Measurements from ENCODE around the gene SYT2. TPM values are rescaled to one million over a fixed set of nuclear protein-coding genes. Genes with fewer than 3 reads are reported as not detected.

SYT2 gene
- total RNA-seq, 4 donors from 2014 or later: under 0.01 to 0.38 TPM; not detected in 2

DNA sequence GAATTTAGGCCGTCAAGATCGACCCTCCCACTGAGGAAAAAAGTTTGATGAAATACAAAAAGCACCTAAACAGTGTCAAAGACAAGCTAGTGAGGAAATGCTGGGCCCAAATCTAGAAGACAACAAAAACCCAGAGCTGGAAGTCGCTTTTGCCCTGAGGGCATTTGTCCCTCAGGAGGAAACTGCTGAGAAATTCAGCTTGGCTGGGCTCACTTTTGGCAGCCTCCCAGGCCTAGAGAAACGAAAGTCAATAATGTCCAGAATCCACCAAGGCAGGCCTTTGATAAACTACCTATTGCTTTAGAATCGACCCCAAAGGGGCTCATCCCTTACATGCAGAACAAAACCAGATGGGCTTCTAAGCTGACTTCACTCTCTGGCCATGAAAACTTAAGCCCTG lies 38.9 kb downstream of the SYT2 start:
- Histone ChIP-seq H3K9me3 (no peaks in the 10 kb centered on the region), H3K4me1 (no peaks in the 10 kb centered on the region), H3K27ac (no peak overlapping the region), H3K4me3 (replicated peaks in 1 of 3) (no peak overlapping the region), H3K27me3 (no peaks in the 10 kb centered on the region), H3K36me3 (no peaks in the 10 kb centered on the region)
- DNase-seq: peak; percentile 11 to 39
- TF ChIP-seq, protein P1, sequence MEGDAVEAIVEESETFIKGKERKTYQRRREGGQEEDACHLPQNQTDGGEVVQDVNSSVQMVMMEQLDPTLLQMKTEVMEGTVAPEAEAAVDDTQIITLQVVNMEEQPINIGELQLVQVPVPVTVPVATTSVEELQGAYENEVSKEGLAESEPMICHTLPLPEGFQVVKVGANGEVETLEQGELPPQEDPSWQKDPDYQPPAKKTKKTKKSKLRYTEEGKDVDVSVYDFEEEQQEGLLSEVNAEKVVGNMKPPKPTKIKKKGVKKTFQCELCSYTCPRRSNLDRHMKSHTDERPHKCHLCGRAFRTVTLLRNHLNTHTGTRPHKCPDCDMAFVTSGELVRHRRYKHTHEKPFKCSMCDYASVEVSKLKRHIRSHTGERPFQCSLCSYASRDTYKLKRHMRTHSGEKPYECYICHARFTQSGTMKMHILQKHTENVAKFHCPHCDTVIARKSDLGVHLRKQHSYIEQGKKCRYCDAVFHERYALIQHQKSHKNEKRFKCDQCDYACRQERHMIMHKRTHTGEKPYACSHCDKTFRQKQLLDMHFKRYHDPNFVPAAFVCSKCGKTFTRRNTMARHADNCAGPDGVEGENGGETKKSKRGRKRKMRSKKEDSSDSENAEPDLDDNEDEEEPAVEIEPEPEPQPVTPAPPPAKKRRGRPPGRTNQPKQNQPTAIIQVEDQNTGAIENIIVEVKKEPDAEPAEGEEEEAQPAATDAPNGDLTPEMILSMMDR (IDR thresholded peaks at IDR 0.05): no peak
- TF ChIP-seq POLR2A (IDR thresholded peaks at IDR 0.05): no peak
- 42 to 55% methylated on average over 5 of the region's 5 CpGs for WGBS, 2 donors
- intact Hi-C loops (cut with DNase I): no loop called here

DNA sequence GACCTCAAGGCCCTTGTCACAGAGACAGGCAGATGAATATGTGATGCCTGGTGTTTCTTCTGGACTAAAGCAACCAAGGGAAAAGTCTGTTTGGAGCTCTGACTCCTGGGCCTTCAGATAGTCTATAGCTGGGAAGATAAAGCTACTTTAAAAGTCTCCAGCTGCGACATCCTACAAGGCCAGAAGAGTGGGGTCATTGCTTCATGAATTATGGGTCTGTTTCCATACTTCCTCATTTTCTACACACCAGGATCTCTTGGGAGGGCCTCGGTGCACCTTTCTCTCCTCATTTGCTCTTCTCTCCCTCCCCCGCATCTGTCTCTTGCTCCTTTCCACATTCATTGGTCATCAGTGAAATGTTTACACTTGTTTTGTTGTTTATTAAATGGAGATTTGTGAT lies 44.8 kb downstream of the SYT2 start:
- no peaks in the 10 kb centered on the region for H3K4me1 ChIP-seq
- no peaks in the 10 kb centered on the region for H3K9me3 ChIP-seq
- TF ChIP-seq POLR2A (IDR thresholded peaks at IDR 0.05): no peak
- TF ChIP-seq, protein P1 (IDR thresholded peaks at IDR 0.05): no peak
- intact Hi-C loops (cut with DNase I): no loop called here
- WGBS, 2 donors: 84% methylated on average over 3 of the region's 3 CpGs
- H3K27me3 ChIP-seq: no peaks in the 10 kb centered on the region
- no peaks in the 10 kb centered on the region for H3K36me3 ChIP-seq
- DNase-seq: no peak
- no peak overlapping the region for H3K4me3 ChIP-seq (replicated peaks in 1 of 3)
- H3K27ac ChIP-seq: no peak overlapping the region

DNA sequence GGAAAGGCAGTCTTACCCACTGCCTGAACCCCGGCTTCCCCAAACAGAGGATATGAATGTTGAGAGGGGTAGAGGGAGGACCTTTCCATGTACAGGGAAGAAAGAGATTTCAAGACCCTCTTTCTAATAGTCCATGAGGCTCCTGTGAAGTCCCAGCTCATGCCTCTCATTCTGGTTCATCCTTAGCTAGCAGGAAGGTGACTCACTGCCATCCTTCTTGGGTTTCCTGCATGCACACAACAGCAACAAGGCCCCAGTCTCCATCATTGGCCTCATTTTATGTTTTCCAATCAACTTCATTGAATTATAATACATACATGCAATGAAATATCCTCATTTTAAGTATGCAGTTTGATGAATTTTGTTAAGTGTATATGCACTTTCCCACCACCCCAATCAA lies 46.2 kb downstream of the SYT2 start:
- 30 to 94% methylated on average over 1 of the region's 1 CpG for WGBS, 2 donors
- no peak overlapping the region for H3K4me3 ChIP-seq (replicated peaks in 1 of 3)
- no peak for DNase-seq
- H3K27ac ChIP-seq: no peak overlapping the region
- no peak for TF ChIP-seq POLR2A (IDR thresholded peaks at IDR 0.05)
- TF ChIP-seq, protein P1 (IDR thresholded peaks at IDR 0.05): no peak
- no peaks in the 10 kb centered on the region for H3K9me3 ChIP-seq
- no peaks in the 10 kb centered on the region for H3K36me3 ChIP-seq
- H3K4me1 ChIP-seq: no peaks in the 10 kb centered on the region
- intact Hi-C loops (cut with DNase I): no loop called here
- H3K27me3 ChIP-seq: no peaks in the 10 kb centered on the region

DNA sequence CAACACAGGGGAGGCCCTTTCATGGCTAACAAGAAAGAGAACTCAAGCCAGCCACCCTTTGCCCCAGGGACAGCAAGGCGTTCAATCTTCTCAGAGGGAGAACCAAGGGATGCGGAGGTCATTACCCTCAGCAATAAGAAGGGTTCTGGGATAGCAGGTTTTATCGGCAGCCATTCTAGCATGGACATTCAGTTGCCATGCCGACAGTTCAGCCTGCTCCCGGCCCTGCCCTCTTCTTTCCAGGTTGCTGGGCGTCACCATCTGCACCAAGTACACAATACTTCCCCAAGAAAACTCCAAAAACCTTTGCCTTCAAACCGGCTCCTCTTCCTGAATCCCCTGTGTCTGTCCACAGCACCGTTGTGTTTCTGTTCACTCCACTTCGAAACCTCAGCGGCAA lies 47.1 kb downstream of the SYT2 start:
- Histone ChIP-seq H3K36me3 (no peaks in the 10 kb centered on the region), H3K27ac (no peak overlapping the region), H3K9me3 (no peaks in the 10 kb centered on the region), H3K4me1 (no peaks in the 10 kb centered on the region), H3K27me3 (no peaks in the 10 kb centered on the region), H3K4me3 (replicated peaks in 1 of 3) (no peak overlapping the region)
- intact Hi-C loops (cut with DNase I): no loop called here
- no peak for DNase-seq
- TF ChIP-seq, protein P1 (IDR thresholded peaks at IDR 0.05): no peak
- TF ChIP-seq POLR2A (IDR thresholded peaks at IDR 0.05): no peak
- WGBS, 2 donors: 53 to 60% methylated on average over 10 of the region's 10 CpGs

DNA sequence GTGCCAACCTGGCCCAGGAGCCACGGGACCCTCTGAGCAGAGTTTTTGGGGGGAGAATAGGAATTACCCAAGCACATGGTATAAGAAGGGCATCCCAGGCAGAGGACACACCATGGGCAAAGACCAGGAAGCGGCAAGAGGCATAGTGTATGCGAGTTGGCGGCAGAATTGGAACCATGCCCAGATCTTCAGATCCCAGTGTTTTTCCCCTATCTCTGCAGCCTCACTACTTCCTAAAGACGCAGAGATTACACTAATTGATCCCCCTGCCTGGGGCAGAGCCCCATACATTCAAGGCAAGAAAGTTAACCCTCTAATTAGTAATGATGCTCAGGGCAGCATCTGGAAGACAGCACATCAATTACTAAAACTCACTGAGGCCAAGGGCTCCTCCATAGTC lies 48.2 kb downstream of the SYT2 start:
- TF ChIP-seq, protein P1 (IDR thresholded peaks at IDR 0.05): no peak
- no peak for TF ChIP-seq POLR2A (IDR thresholded peaks at IDR 0.05)
- 29 to 46% methylated on average over 5 of the region's 5 CpGs for WGBS, 2 donors

More for the DNA sequence above, 48.2 kb downstream of the SYT2 start:
- intact Hi-C loops (cut with DNase I): no loop called here
- DNase-seq: no peak
- no peaks in the 10 kb centered on the region for H3K9me3 ChIP-seq
- no peaks in the 10 kb centered on the region for H3K4me1 ChIP-seq
- H3K27ac ChIP-seq: no peak overlapping the region
- H3K36me3 ChIP-seq: no peaks in the 10 kb centered on the region
- no peaks in the 10 kb centered on the region for H3K27me3 ChIP-seq
- no peak overlapping the region for H3K4me3 ChIP-seq (replicated peaks in 1 of 3)

Measured in thyroid gland (tissue), 4 donors.